A673 (cell line): ENCODE data around the gene PTTG1IP. TPM values are rescaled to one million over a fixed set of nuclear protein-coding genes. Genes with fewer than 3 reads are reported as not detected.
A peak's percentile ranks its signal among the peaks of the same experiment; 100 is the strongest.

Experiments
- BruUV-seq: library from RNA; stranded (reverse); fragments of 400-500 nt; replicated peaks from 2 replicates; lab custom pipeline; 2021; lab: Mats Ljungman, UMichigan
- CTCF ChIA-PET: fragments of 300-600 bp; sonication (Branson Sonifier 250); formaldehyde crosslinking; loops from one replicate; lab custom pipeline; 2022; ENCODE audit warnings: antibody characterized with exemption; lab: Charles Lee
- POLR2A ChIA-PET: fragments of 300-600 bp; sonication (Branson Sonifier 250); formaldehyde crosslinking; loops from one replicate; lab custom pipeline; 2022; ENCODE audit warnings: antibody characterized with exemption; ENCODE audit not compliant: low non-redundant PET; lab: Charles Lee
- DNase-seq: peaks from one replicate; pipeline ENCODE4 v3.0.0-alpha.2; 2015; ENCODE audit warnings: low spot score
- H3K27ac ChIP-seq: fragments of 200-600 bp; sonication (generic); 2 replicates; pipeline ENCODE4 v1.5.1; 2016; ENCODE audit warnings: mixed run types, low read depth, mild to moderate bottlenecking, mixed read lengths, antibody characterized with exemption, low read length; ENCODE audit not compliant: poor library complexity, severe bottlenecking
- H3K27me3 ChIP-seq: fragments of 200-600 bp; sonication (generic); replicated peaks from 2 replicates; pipeline ENCODE4 v1.6.1; 2017; ENCODE audit warnings: mixed run types, low read depth, mild to moderate bottlenecking, mixed read lengths, antibody characterized with exemption, low read length; ENCODE audit not compliant: insufficient read depth, poor library complexity
- H3K36me3 ChIP-seq: fragments of 200-600 bp; sonication (generic); 2 replicates; pipeline ENCODE4 v1.6.1; 2016; ENCODE audit warnings: mixed run types, mild to moderate bottlenecking, mixed read lengths, antibody characterized with exemption, low read length; ENCODE audit not compliant: insufficient read depth, poor library complexity, severe bottlenecking
- H3K4me1 ChIP-seq: fragments of 200-600 bp; sonication (generic); 2 replicates; pipeline ENCODE4 v1.6.1; 2017; ENCODE audit warnings: mixed run types, mild to moderate bottlenecking, mixed read lengths, antibody characterized with exemption, low read length; ENCODE audit not compliant: insufficient read depth, poor library complexity, severe bottlenecking
- H3K4me3 ChIP-seq: fragments of 200-600 bp; sonication (generic); 2 replicates; pipeline ENCODE4 v1.5.1; 2016; ENCODE audit warnings: low read depth, mixed run types, mild to moderate bottlenecking, mixed read lengths, low read length; ENCODE audit not compliant: poor library complexity, severe bottlenecking
- H3K9me3 ChIP-seq: fragments of 200-600 bp; sonication (generic); 2 replicates; pipeline ENCODE4 v1.6.1; 2016; ENCODE audit warnings: mixed run types, low read depth, mild to moderate bottlenecking, mixed read lengths, antibody characterized with exemption, low read length; ENCODE audit not compliant: poor library complexity, severe bottlenecking
- CTCF ChIP-seq: fragments of 300-800, 200-600 bp; sonication (generic); conservative IDR thresholded peaks from 2 replicates; pipeline ENCODE4 v1.5.1; 2017; ENCODE audit warnings: low read depth, mild to moderate bottlenecking, antibody characterized with exemption, low read length, moderate library complexity, mixed read lengths
- EZH2 ChIP-seq: fragments of 200-600 bp; sonication (generic); IDR thresholded peaks from 2 replicates; pipeline ENCODE4 v1.6.1; 2017; ENCODE audit warnings: borderline replicate concordance, low read depth, mild to moderate bottlenecking, mixed read lengths, antibody characterized with exemption, low read length; ENCODE audit not compliant: poor library complexity, severe bottlenecking
- intact Hi-C: fragments of 100-400 bp; cut with micrococcal nuclease; formaldehyde crosslinking; loops from one replicate; pipeline ENCODE4 v1.10.0; 2022; ENCODE audit not compliant: unreplicated experiment
- total RNA-seq: library from RNA; stranded (reverse); gene quantifications from 2 replicates; pipeline ENCODE4 v1.2.3, GENCODE V29; 2021

PTTG1IP gene
- total RNA-seq, 1 experiment from 2014 or later: 216 TPM

GRCh38 chr21:44819283-44820243 is 53.9 kb downstream of the PTTG1IP start:
- Histone ChIP-seq H3K4me3 (no peak overlapping the region), H3K27me3 (no peaks in the 10 kb centered on the region), H3K9me3 (peaks cover 30% of the 10 kb centered on the region), H3K27ac (no peak overlapping the region), H3K36me3 (no peaks in the 10 kb centered on the region), H3K4me1 (peaks cover 21% of the 10 kb centered on the region)
- ChIA-PET CTCF (no interaction called here), POLR2A (no interaction called here)
- TF ChIP-seq EZH2 (no peak), CTCF (no peak)
- intact Hi-C loops: no loop called here
- DNase-seq: no peak
- BruUV-seq: no TSS peak

GRCh38 chr21:44818640-44819011 is 54.9 kb downstream of the PTTG1IP start:
- H3K4me1 ChIP-seq: peaks cover 21% of the 10 kb centered on the region
- no peak for DNase-seq
- peaks cover 4% of the 10 kb centered on the region for H3K36me3 ChIP-seq
- H3K27me3 ChIP-seq: no peaks in the 10 kb centered on the region
- POLR2A ChIA-PET: no interaction called here
- no TSS peak for BruUV-seq
- peak overlapping the region; percentile 90 for H3K27ac ChIP-seq
- intact Hi-C loops: no loop called here
- CTCF ChIA-PET: no interaction called here
- peak overlapping the region; percentile 68 for H3K4me3 ChIP-seq
- no peak for TF ChIP-seq CTCF
- no peak for TF ChIP-seq EZH2
- H3K9me3 ChIP-seq: peaks cover 30% of the 10 kb centered on the region

- Histone ChIP-seq H3K27ac (peak within 1 kb of the TSS; percentile 90), H3K27me3 (no peaks in the 10 kb centered on the region), H3K4me3 (peak within 1 kb of the TSS; percentile 68), H3K9me3 (peaks cover 26% of the 10 kb centered on the region), H3K4me1 (peaks cover 21% of the 10 kb centered on the region), H3K36me3 (peaks cover 8% of the 10 kb centered on the region)
- CTCF ChIA-PET: interaction anchor here (0.5 to 0.6 kb wide), 2 partner anchors 149 to 320 kb away, joined by 3 to 4 read pairs; no protein-coding TSS in a partner anchor
- 0 out of 2 replicates have a peak, but pooled peaks have one; percentile 11 for TF ChIP-seq CTCF
- TF ChIP-seq EZH2: no peak
- POLR2A ChIA-PET: no interaction called here
- intact Hi-C loops: no loop called here
- DNase-seq: peak; percentile 89
- BruUV-seq: no TSS peak
These were observed 55.4 kb downstream of the PTTG1IP start, which contains the start of gene SUMO3 for GRCh38 chr21:44817914-44818639. Gene SUMO3, minus strand, starts transcription at chr21:44818062. Its CDS starts 94 bp downstream, at chr21:44817968.
